Measurements from ENCODE around the gene NDEL1. TPM values are rescaled to one million over a fixed set of nuclear protein-coding genes. Genes with fewer than 3 reads are reported as not detected.

Gene NDEL1
- total RNA-seq, 2 donors from 2014 or later, result 60.8 to 78.9 TPM

DNA sequence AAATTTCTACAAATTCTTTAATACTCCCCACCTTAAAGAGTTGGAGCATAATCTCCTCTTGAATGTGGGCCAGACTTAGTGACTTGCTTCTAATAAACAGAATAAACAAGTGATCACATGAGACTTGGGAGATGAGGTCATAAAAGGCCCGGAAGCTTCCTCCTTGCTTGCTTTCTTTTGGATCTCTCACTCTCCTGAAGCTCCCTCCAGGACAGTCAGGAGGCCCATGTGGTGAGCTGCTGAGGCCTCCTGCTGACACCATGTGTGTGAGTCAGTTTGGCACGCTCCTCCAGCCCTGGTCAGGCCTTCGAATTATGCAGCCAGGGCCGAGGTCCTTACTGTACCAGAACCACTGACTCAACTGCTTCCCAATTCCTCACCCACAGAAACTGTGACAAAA is 53.2 kb downstream of the NDEL1 start:
- DNase-seq (ENCODE audit: low spot score), result peak; percentile 92
- intact Hi-C loops (cut with DNase I), result no loop called here

DNA sequence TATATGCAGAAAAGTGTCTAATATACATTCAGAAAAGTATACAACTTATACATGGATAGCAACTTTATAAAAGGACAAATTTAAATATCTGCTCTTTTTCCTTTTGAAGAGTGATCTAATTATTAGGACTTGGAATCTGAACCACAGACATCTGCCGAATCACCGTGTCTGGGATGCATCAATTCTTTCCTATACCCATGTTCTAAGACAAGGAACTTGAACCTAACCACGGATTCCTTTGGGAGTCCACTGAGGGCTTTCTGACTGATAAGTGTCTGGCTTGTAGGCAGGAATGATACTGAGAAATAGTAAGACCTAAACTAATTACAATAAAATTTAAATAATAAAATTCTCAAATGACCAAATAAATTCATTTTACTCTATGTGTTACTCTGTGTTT is 54.2 kb downstream of the NDEL1 start:
- no peak for DNase-seq (ENCODE audit: low spot score)
- intact Hi-C loops (cut with DNase I), result no loop called here

DNA sequence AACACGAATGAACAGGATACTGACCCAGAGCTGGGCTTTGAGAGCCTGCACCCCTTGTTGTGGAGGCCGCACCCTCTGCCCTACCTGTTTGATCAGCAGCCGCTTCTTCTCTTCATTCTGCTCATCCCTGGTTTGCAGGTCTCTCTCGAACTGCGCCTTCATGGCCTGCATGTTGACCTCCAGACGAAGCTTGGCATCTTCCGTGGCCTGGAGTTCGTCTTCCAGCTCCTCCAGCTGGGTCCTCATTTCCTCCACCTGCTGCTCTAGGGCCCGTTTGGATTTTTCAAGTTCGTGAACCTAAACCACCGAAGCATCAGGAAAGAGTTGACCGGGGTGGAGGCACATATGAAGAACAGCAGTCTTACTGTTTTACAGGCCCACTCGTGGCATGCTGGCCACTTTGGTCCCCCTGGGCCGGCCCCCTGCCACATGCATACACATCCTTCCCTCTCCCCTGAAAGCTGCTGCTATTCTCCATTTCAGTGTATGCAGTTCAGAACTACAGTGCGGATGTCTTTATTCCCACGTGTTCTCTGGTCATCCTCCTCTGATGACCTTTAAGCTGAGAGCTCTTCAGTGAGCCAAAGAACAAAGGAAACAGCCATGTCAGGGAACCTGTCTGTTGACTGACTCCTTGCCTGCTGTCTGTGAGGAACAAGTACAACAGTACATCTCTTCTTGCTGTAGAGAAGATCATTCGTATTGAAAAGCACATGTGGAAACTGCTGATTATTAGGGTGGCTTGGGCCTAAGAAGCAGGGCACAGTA is 54.8 kb downstream of the NDEL1 start:
- no peak for DNase-seq (ENCODE audit: low spot score)
- intact Hi-C loops (cut with DNase I), result no loop called here

DNA sequence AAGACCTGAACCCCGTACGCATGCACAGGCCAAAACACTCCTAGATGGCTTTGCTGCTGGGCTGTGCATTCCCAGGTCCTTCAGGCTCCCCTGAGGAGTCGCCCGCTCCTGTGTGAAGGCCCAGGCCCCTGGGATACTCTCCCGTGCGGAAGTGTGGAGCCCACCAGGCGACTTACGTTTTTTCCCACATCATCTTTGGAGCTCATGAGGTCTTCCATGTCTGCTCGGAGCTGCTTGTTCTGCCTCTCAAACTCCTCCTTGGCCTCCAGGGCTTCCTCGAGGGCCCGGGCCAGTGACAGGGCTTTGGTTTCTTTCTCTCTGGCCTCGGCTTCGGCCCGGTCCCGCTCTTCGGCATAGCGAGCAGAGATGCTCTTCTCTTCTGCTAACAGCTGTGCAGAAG is 56.4 kb downstream of the NDEL1 start:
- DNase-seq (ENCODE audit: low spot score), result no peak
- intact Hi-C loops (cut with DNase I), result no loop called here

DNA sequence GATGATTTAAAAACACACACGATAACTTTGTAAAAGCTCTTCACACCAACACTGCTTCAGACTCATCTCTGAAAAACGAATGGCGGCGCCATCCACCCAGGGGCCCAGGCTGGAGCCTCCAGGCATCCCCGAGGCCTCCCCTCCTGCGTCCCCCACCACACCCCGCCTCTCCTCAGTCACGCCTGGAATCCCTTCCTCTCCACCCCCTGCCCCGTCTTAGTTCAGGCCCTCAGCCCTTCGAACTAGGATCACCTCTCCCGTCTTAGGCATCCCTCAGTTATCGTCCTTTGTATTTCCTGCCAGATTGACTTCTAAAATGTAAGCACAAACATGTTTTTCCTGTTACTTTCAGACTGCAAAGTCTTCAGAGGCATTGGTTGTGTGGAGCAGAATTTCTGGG is 58.3 kb downstream of the NDEL1 start:
- no peak for DNase-seq (ENCODE audit: low spot score)
- intact Hi-C loops (cut with DNase I), result no loop called here

DNA sequence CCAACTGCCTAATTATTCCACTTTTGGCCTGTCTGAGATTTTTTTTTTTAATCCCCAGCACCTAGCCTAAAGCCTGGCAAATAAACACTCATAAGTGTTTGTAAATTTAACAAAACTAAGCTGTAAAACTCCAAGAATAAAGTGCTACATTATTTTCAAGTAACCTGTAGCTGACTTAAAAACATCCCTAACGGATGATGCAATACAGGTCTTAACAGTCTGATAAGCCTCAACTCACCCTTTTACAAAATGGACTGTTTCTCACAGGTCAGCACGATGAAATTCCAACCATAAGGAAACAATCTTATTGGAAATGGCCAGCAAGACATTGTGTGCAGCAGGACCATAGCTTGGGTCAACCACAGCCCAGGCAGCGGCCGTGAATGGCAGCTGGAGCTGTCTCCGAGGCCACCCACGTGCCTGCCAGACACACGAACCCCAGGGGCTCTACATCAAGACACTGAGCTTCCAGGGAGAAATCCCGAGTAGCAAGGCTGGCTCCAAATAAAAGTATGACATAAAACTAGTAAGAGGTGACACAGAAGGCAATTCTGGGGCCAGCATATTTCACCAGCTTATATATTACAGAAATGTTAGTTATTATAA is 58.9 kb downstream of the NDEL1 start:
- no peak for DNase-seq (ENCODE audit: low spot score)
- intact Hi-C loops (cut with DNase I), result no loop called here

DNA sequence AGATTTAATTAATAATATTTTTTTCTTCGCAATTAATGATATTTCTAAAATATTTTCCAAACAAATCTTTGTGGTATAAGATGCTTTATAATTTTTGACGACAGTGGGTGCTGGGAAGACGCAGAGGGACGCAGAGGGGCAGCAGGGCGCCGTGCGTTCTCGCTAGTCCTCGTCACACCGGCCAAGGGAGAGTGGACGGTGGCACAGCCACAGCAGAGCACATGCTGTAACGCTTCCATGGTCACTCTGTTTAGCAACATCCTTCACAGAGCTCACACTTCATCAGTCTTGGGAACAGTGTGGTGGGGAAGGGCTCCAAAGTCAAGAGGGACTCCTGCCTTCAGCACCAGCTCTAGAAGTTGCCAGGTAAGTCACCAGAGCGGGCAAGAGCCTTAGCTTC is 60.4 kb downstream of the NDEL1 start:
- DNase-seq (ENCODE audit: low spot score), result no peak
- intact Hi-C loops (cut with DNase I), result no loop called here

DNA sequence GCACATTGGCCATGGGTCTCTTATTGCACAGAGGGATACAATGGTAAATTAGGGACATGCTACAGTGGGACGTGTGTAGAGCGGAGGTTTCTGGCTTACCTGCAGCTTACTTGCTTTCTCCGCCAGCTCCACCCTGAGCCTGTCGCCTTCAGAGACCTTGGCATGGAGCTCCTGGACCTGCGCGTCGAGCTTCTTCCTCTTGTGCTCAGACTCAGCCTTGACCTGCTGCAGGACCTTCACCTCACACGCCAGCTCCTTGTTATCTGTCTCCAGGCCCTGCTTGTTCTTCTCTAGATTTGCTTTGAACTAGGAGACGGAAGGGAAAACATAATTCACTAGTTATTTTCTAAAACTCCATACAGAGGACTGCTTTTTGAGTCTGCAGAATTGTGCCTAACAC is 63.5 kb downstream of the NDEL1 start:
- intact Hi-C loops (cut with DNase I), result no loop called here
- no peak for DNase-seq (ENCODE audit: low spot score)

DNA sequence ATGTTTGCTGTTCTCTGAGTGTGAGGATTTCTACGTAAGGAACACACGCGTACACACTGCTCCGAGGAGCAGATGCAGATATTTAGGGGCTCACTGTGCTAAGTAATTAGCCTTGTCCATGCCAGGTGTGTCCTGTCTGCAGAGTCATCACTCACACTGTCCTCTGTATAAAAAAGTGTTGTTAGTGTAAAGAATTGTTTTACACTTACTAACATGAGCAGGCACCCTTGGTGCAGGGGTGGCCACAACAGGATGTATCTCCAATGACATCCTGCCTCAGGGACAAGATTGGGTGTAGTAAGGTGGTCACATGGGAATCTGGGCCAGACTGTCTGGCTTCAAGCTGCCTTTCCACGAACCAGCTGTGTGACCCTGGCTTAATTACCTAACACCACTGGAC is 63.9 kb downstream of the NDEL1 start:
- intact Hi-C loops (cut with DNase I), result no loop called here
- no peak for DNase-seq (ENCODE audit: low spot score)

DNA sequence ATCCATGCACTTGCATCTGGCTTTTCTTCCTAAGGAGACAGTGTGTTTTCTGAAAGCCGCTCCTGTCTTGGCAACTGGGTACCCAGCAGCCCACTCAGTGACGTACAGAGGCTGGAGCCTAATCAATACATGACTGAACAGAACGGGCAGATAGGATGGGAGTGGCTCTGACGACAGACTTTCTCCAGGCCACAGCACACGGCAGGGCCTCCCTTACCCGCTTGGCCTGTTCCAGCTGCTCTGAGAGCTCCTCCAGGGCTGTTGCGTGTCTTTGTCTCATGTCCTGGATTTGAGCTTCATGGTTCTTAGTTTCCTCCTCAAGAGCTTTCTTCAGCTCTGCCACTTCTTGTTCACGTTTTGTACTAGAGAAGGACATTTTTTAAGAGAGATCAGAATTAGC is 64.9 kb downstream of the NDEL1 start:
- no peak for DNase-seq (ENCODE audit: low spot score)
- intact Hi-C loops (cut with DNase I), result no loop called here

DNA sequence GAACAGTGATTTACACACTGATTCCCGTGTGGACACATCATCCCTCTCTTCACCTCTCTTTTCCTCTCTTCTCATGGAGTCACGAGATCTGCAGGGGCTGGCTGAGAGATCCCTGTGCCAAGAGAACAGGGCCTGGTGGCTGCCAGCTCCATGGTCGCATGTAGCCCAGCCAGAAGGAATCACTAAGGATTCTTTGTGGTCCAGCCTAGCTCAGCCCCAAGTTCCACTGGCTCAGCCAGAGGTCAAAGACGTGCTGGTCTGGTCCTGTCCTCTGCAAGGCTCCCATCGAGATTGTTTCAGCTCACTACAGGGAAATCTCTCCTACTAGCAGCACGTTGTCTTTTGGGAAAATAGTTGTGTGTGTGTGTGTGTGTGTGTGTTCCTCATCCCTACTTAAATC is 66.4 kb downstream of the NDEL1 start:
- DNase-seq (ENCODE audit: low spot score), result no peak
- intact Hi-C loops (cut with DNase I), result no loop called here

DNA sequence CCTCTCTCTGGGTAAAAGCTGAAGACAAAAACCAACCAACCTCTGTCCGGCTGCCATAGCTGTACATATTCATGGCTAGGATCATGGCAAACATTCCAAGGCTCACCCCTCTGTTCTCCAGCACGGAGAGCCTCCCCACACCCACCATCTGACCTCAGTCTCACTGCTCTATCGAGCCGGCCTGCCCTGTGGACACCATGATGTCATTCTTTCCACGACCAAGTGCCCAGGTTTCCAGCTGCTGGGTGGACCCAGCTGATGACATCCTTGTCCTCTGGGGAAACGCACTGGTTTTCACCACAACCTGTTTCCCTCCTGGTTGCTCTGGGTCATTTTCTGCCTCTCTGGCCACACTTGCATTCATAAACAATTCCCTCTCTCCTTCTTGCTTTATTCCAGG is 67.7 kb downstream of the NDEL1 start:
- peak; percentile 90 for DNase-seq (ENCODE audit: low spot score)
- intact Hi-C loops (cut with DNase I), result no loop called here

DNA sequence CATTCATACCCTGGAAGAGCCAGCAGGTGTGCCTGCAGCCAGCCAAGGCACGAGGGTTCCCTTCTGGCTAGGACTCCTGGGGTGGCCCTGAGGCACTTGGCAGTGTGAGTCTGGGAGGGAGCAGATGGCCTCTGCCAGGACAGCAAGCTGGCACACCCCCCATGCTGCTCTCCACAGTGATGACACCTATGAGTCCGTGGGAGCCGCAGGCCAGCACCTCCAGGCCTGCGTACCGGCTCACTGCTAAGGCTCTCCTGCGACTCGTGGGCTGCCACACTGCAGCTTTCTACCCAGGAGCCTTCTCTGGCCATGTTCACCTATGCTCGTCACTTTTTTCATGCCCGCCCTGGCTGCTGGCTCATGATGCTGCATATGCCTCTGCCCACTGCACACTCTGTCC is 68.1 kb downstream of the NDEL1 start:
- DNase-seq (ENCODE audit: low spot score), result no peak
- intact Hi-C loops (cut with DNase I), result no loop called here

DNA sequence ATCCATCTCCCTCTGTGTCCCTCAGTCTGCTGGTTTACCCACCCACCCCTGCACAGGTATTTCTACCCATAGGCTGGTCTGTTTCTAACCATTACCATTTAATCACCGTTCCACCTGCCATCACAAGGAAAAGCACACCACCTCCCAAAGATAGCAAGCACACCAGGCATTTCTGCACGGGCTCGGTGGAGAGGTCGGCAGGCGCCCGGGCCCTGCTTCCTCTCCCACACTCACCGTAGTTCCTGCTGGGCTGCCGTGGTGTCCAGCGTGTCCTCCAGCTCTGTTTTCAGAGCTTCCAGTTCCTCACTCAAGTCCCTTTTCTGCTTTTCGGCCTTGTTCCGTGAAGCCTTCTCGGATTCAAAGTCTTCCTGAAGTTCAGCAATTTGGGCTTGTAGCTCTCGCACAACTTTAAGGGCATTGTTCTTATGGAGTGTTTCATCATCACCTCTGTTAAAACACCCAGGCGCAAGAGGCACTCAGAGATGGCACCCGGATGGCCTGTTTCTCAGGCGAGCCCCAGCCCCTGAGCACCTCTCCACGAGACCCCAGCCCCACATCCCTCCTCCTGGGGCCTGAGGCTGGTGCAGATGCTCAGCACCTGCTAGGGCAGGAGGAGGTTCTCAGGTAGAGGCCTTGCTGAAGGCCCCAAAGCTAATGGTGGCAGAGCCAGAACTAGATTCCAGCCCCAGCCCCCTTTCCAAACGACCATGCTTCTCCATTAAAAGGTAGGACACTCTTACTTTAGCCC is 69.0 kb downstream of the NDEL1 start:
- no peak for DNase-seq (ENCODE audit: low spot score)
- intact Hi-C loops (cut with DNase I), result no loop called here

DNA sequence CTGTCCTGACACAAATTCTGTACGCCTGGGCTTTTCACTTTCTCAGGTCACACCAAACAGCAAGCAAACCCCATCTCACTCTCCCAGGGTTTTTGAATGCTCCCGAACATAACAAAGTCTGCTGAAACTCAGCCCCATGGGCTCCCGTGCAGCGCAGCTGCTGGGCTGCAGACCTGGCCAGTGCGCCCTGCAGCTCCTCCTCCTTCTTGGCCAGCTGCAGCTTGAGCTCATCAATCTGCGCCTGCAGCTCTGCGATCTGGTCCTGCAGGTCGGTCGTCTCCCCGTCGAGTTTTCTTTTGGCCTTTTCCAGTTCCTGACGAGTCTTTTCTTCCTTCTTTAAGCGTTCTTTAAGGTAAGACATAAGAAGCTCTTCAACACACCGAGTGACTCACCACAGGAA is 70.5 kb downstream of the NDEL1 start:
- intact Hi-C loops (cut with DNase I), result no loop called here
- DNase-seq (ENCODE audit: low spot score), result no peak

DNA sequence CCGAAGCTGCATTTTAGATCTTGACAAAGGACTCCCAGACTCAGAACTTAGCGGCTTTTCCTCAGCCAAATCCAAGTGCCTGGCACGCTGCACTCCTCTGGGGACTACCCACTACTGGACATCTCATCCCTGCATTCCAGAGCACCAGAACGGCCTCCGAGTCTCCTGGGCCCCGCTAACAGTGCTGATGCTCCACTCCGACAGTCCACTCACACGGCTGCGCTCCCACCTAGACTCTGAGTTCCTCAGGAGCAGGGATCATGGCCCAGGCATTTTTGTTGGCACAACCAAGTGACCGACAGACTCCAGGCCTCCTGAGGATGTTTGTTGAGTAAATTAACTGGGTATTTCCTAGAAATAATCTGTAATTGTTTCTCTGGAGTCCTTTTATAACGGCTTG is 79.1 kb downstream of the NDEL1 start:
- intact Hi-C loops (cut with DNase I), result no loop called here
- no peak for DNase-seq (ENCODE audit: low spot score)

Other genes with a start within 250 kb of the NDEL1 start
- 1 to 10 TPM; 4.5 to 5.6 TPM for gene BORCS6, start 245.7 kb upstream of the NDEL1 start, total RNA-seq
- under 1 TPM in 1 of 2 donors, not detected in 1; 0.69 TPM for gene AURKB, start 225.3 kb upstream of the NDEL1 start, total RNA-seq
- 10 to 100 TPM; 23.2 to 29.8 TPM for gene CTC1, start 187.8 kb upstream of the NDEL1 start, total RNA-seq
- gene PFAS, start 186.6 kb upstream of the NDEL1 start, total RNA-seq, result 10 to 100 TPM; 20.3 to 23.9 TPM
- gene RANGRF, start 147.2 kb upstream of the NDEL1 start, total RNA-seq, result 10 to 100 TPM; 16.9 to 19.1 TPM
- 1 to 10 TPM; 1.8 to 5.7 TPM for gene SLC25A35, start 140.5 kb upstream of the NDEL1 start, total RNA-seq
- gene ARHGEF15, start 125.6 kb upstream of the NDEL1 start, total RNA-seq, result 10 to 100 TPM; 17.8 to 22.3 TPM
- gene ODF4, start 96.0 kb upstream of the NDEL1 start, total RNA-seq, result not detected
- 1,000 to 10,000 TPM; 1,249 to 1,265 TPM for gene RPL26, start 52.7 kb upstream of the NDEL1 start, total RNA-seq
- gene RNF222, start 38.1 kb upstream of the NDEL1 start, total RNA-seq, result not detected
- 100 to 1,000 TPM; 232 to 233 TPM for gene MYH10, start 194.8 kb downstream of the NDEL1 start, total RNA-seq